IMR-90 (cell line): ENCODE results near the gene TFAP2B. TPM values are rescaled to one million over a fixed set of nuclear protein-coding genes. Genes with fewer than 3 reads are reported as not detected.

Source experiments
- ATAC-seq: fragments of 200-7000 bp; cut with Tn5 transposase; 2 replicates; pipeline ENCODE4 v1.9.1; 2020; ENCODE audit warnings: low read depth, mild to moderate bottlenecking, moderate library complexity
- BruUV-seq: library from RNA; stranded (reverse); fragments of 400-500 nt; replicated peaks from 2 replicates; lab custom pipeline; 2021; lab: Mats Ljungman, UMichigan
- CTCF ChIA-PET: fragments of 300-600 bp; formaldehyde crosslinking; extraction: SDS; loops from one replicate; lab custom pipeline; 2021; ENCODE audit warnings: antibody characterized with exemption; lab: Yijun Ruan, JAX
- POLR2A ChIA-PET: fragments of 300-600 bp; sonication (Branson Sonifier 250); formaldehyde crosslinking; loops from one replicate; lab custom pipeline; 2022; ENCODE audit warnings: antibody characterized with exemption; ENCODE audit not compliant: unreplicated experiment; lab: Charles Lee
- DNase-seq: peaks from one replicate; pipeline ENCODE4 v3.0.0; 2013
- H2AFZ ChIP-seq: replicated peaks from 2 replicates; pipeline ENCODE3; 2013; ENCODE audit warnings: low read length, mild to moderate bottlenecking; ENCODE audit not compliant: poor library complexity
- H2AK5ac ChIP-seq: 2 replicates; pipeline ENCODE4 v1.6.1; 2013; ENCODE audit warnings: low read depth, low read length, inconsistent platforms
- H2AK9ac ChIP-seq: replicated peaks from 2 replicates; pipeline ENCODE3; 2013; ENCODE audit warnings: mild to moderate bottlenecking, low read depth, low read length, moderate library complexity; ENCODE audit not compliant: poor library complexity
- H2BK120ac ChIP-seq: 2 replicates; pipeline ENCODE4 v1.6.1; 2013; ENCODE audit warnings: low read depth, low read length, inconsistent platforms
- H2BK15ac ChIP-seq: 3 replicates; pipeline ENCODE4 v1.6.1; 2013; ENCODE audit warnings: low read depth, low read length, inconsistent platforms
- H2BK20ac ChIP-seq: 2 replicates; pipeline ENCODE4 v1.6.1; 2013; ENCODE audit warnings: low read depth, mild to moderate bottlenecking, inconsistent platforms, low read length, moderate library complexity
- H2BK5ac ChIP-seq: 2 replicates; pipeline ENCODE4 v1.6.1; 2013; ENCODE audit warnings: mild to moderate bottlenecking, low read depth, low read length, inconsistent platforms; ENCODE audit not compliant: poor library complexity, severe bottlenecking
- H3K14ac ChIP-seq: replicated peaks from 2 replicates; pipeline ENCODE4 v1.6.1; 2013; ENCODE audit warnings: low read depth, low read length, inconsistent platforms
- H3K18ac ChIP-seq: 2 replicates; pipeline ENCODE4 v1.6.1; 2013; ENCODE audit warnings: low read depth, low read length, control low read depth
- H3K23ac ChIP-seq: 2 replicates; pipeline ENCODE4 v1.6.1; 2013; ENCODE audit warnings: low read depth, low read length, inconsistent platforms
- H3K27ac ChIP-seq: 2 replicates; pipeline ENCODE4 v1.5.1; 2013; ENCODE audit warnings: mild to moderate bottlenecking, control low read depth, low read length; ENCODE audit not compliant: insufficient read depth
- H3K27me3 ChIP-seq: 2 replicates; pipeline ENCODE4 v1.6.1; 2013; ENCODE audit warnings: low read length; ENCODE audit not compliant: control insufficient read depth, insufficient read depth
- H3K36me3 ChIP-seq: 2 replicates; pipeline ENCODE4 v1.6.1; 2013; ENCODE audit warnings: low read length, mixed read lengths; ENCODE audit not compliant: control insufficient read depth, insufficient read depth
- H3K4ac ChIP-seq: 2 replicates; pipeline ENCODE4 v1.6.1; 2013; ENCODE audit warnings: low read depth, low read length, inconsistent platforms
- H3K4me1 ChIP-seq: 2 replicates; pipeline ENCODE4 v1.6.1; 2013; ENCODE audit warnings: low read length, mixed read lengths; ENCODE audit not compliant: control insufficient read depth, insufficient read depth
- H3K4me2 ChIP-seq: 2 replicates; pipeline ENCODE4 v1.6.1; 2013; ENCODE audit warnings: low read depth, mild to moderate bottlenecking, control low read depth, low read length, moderate library complexity
- H3K4me3 ChIP-seq: 2 replicates; pipeline ENCODE4 v1.5.1; 2013; ENCODE audit warnings: low read depth, mild to moderate bottlenecking, control low read depth, low read length, moderate library complexity; ENCODE audit not compliant: insufficient read depth
- H3K56ac ChIP-seq: 2 replicates; pipeline ENCODE4 v1.6.1; 2013; ENCODE audit warnings: low read length, inconsistent platforms; ENCODE audit not compliant: insufficient read depth; ENCODE audit errors: extremely low read depth
- H3K79me1 ChIP-seq, 2 experiments: 2 replicates each; pipeline ENCODE4 v1.6.1; 2013; ENCODE audit warnings: low read length in 2 of 2, inconsistent platforms in 1 of 2, low read depth in 1 of 2
- H3K9ac ChIP-seq: 2 replicates; pipeline ENCODE4 v1.6.1; 2013; ENCODE audit warnings: low read depth, low read length, control low read depth
- H3K9me1 ChIP-seq: 2 replicates; pipeline ENCODE4 v1.6.1; 2013; ENCODE audit warnings: low read length, inconsistent platforms; ENCODE audit not compliant: insufficient read depth
- H3K9me3 ChIP-seq: 2 replicates; pipeline ENCODE4 v1.6.1; 2013; ENCODE audit warnings: low read length; ENCODE audit not compliant: control insufficient read depth, insufficient read depth
- H4K20me1 ChIP-seq: 2 replicates; pipeline ENCODE4 v1.6.1; 2013; ENCODE audit warnings: low read length, inconsistent platforms; ENCODE audit not compliant: insufficient read depth
- H4K5ac ChIP-seq: 2 replicates; pipeline ENCODE4 v1.6.1; 2013; ENCODE audit warnings: mild to moderate bottlenecking, low read depth, low read length, control low read depth
- H4K8ac ChIP-seq, 2 experiments: 2 replicates each; pipeline ENCODE4 v1.6.1; 2013; ENCODE audit warnings: low read depth in 2 of 2, low read length in 2 of 2, control low read depth in 1 of 2, inconsistent platforms in 1 of 2
- H4K91ac ChIP-seq: 2 replicates; pipeline ENCODE4 v1.6.1; 2013; ENCODE audit warnings: low read depth, low read length, inconsistent platforms; ENCODE audit not compliant: insufficient read depth
- CEBPB ChIP-seq: IDR thresholded peaks from 2 replicates; pipeline ENCODE4 v1.6.1; 2012; ENCODE audit warnings: low read depth, low read length, improper control_type of control experiment
- CTCF ChIP-seq: conservative IDR thresholded peaks from 2 replicates; pipeline ENCODE4 v1.5.1; 2012; ENCODE audit warnings: mild to moderate bottlenecking, low read depth, low read length, improper control_type of control experiment
- FOS ChIP-seq: fragments of 150-350 bp; IDR thresholded peaks from 2 replicates; pipeline ENCODE4 v1.6.1; 2016; ENCODE audit warnings: low read depth, low read length
- MAFK ChIP-seq: IDR thresholded peaks from 2 replicates; pipeline ENCODE4 v1.6.1; 2012; ENCODE audit warnings: low read depth, low read length, improper control_type of control experiment
- MXI1 ChIP-seq: IDR thresholded peaks from 2 replicates; pipeline ENCODE4 v1.6.1; 2012; ENCODE audit warnings: low read depth, mild to moderate bottlenecking, low read length, moderate library complexity, borderline replicate concordance
- NFE2L2 ChIP-seq: fragments of 150-350 bp; IDR thresholded peaks from 2 replicates; pipeline ENCODE4 v1.6.1; 2016; ENCODE audit warnings: low read depth, mild to moderate bottlenecking, low read length
- POLR2A ChIP-seq: IDR thresholded peaks from 2 replicates; pipeline ENCODE4 v1.6.1; 2012; ENCODE audit warnings: mild to moderate bottlenecking, low read depth, low read length
- RAD21 ChIP-seq: IDR thresholded peaks from 2 replicates; pipeline ENCODE4 v1.6.1; 2012; ENCODE audit warnings: low read length, improper control_type of control experiment
- USF2 ChIP-seq: fragments of 150-350 bp; IDR thresholded peaks from 2 replicates; pipeline ENCODE4 v1.6.1; 2017; ENCODE audit warnings: mild to moderate bottlenecking, antibody characterized with exemption, low read length, low read depth
- WGBS, 2 experiments: methylation state at CpG; one replicate each; pipeline versions ENCODE4 v1.1.5 to v1.1.7; 2013; ENCODE audit warnings: missing lambda C conversion rate in 2 of 2; ENCODE audit not compliant: insufficient read length in 1 of 2; ENCODE audit errors: extremely low coverage in 2 of 2; 5-methylcytosine and 5-hydroxymethylcytosine counted together
- dilution Hi-C: fragments of 300-500 bp; cut with HindIII; formaldehyde crosslinking; loops from one replicate; pipeline ENCODE4 v1.14.3; 2018; ENCODE audit warnings: low sequenced_read_pairs; ENCODE audit not compliant: unreplicated experiment
- in situ Hi-C: fragments of 300-500 bp; cut with MboI; formaldehyde crosslinking; loops from 3 replicates; pipeline ENCODE4 v1.14.3; 2019; ENCODE audit warnings: low sequenced_read_pairs, inconsistent platforms, mixed read lengths
- intact Hi-C: fragments of 100-400 bp; cut with micrococcal nuclease; formaldehyde crosslinking; loops from 2 replicates; pipeline ENCODE4 v1.10.0; 2022
- polyA plus RNA-seq, 3 experiments: library from polyadenylated mRNA; depleted of rRNA; stranded (reverse); fragments of >200 nt; gene quantifications; 2 replicates each; pipeline ENCODE4 v1.2.3, GENCODE V29; 2012; ENCODE audit warnings: low replicate concordance in 1 of 3
- total RNA-seq: library from RNA; depleted of rRNA; stranded (reverse); fragments of >200 nt; gene quantifications from 2 replicates; pipeline ENCODE4 v1.2.3, GENCODE V29; 2012

The TFAP2B gene
- total and polyA plus RNA-seq, 2 of the 4 experiments (the other 2 are of a cell fraction) = not detected

DNA sequence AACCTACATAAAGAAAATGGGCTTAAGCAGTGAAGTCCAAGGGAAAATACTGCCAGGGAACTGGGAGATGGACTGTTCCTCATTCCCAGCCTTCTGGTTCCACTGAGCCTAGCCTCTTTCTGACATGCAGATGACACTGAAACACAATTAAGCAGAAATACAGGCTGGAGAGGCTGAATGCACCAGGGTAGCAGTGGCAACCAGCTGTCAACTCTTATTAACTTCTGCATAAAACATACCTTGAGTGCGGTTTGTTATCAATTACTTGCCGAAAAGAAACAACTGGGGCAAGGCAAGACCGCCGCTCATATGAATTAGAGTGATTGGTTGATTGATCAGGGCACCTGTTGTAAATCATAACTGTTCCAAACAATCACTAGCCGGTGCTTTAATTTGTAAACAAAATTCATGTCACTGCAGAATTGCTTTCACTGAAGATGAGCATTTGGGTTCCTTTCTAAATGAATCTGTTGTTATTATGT, 16.3 kb downstream of the TFAP2B start:
- no peak overlapping the region for H4K91ac ChIP-seq
- intact Hi-C loops (no loop called here), dilution Hi-C loops (no loop called here), in situ Hi-C loops (no loop called here)
- no peaks in the 10 kb centered on the region for H3K9me3 ChIP-seq
- no peak overlapping the region for H3K9ac ChIP-seq
- no peak overlapping the region for H2BK5ac ChIP-seq
- TF ChIP-seq RAD21 (no peak), MXI1 (no peak), MAFK (no peak), USF2 (no peak), CTCF (no peak), POLR2A (no peak), NFE2L2 (no peak), FOS (no peak), CEBPB (no peak)
- H2BK15ac ChIP-seq = no peak overlapping the region
- H3K4me3 ChIP-seq = no peak overlapping the region
- no peak overlapping the region for H3K14ac ChIP-seq
- no peak overlapping the region for H3K18ac ChIP-seq
- H2BK20ac ChIP-seq = no peak overlapping the region
- no CpG with 5 or more reads among the region's 5 CpGs for WGBS, 2 experiments
- no peaks in the 10 kb centered on the region for H3K4me1 ChIP-seq
- BruUV-seq = no TSS peak
- H4K8ac ChIP-seq = no peak overlapping the region
- no peak overlapping the region for H3K27ac ChIP-seq
- H2AK5ac ChIP-seq = no peak overlapping the region
- POLR2A ChIA-PET = no interaction called here
- H3K79me1 ChIP-seq = no peaks in the 10 kb centered on the region
- H4K20me1 ChIP-seq = no peaks in the 10 kb centered on the region
- H2AFZ ChIP-seq = no peak overlapping the region
- H3K56ac ChIP-seq = no peak overlapping the region; the same call in 1 of the 2 replicates
- H2BK120ac ChIP-seq = no peak overlapping the region
- no peak for DNase-seq
- ATAC-seq = no peak
- no peaks in the 10 kb centered on the region for H3K36me3 ChIP-seq
- no peak overlapping the region for H3K4ac ChIP-seq
- H3K23ac ChIP-seq = no peak overlapping the region
- CTCF ChIA-PET = no interaction called here
- no peak overlapping the region for H3K4me2 ChIP-seq
- peaks cover 7% of the 10 kb centered on the region for H3K27me3 ChIP-seq
- H2AK9ac ChIP-seq = no peak overlapping the region
- no peak overlapping the region for H4K5ac ChIP-seq
- H3K9me1 ChIP-seq = no peaks in the 10 kb centered on the region
